ENCODE results near the gene CLDND1.

GRCh38 chr3:98500019-98500418 lies 22.7 kb downstream of the CLDND1 start:
- TF ChIP-seq CTCF (IDR thresholded peaks at IDR 0.05) (no peak), POLR2A (IDR thresholded peaks at IDR 0.05) (no peak), EP300 (IDR thresholded peaks at IDR 0.05; ENCODE audit: low read depth) (no peak)

All from transverse colon (tissue), 3 donors.